A549 (cell line): ENCODE data around the gene TBC1D2B. TPM values are rescaled to one million over a fixed set of nuclear protein-coding genes. Genes with fewer than 3 reads are reported as not detected.

ENCODE experiments used
- ATAC-seq, 2 experiments: fragments of 200-7000 bp in 1 of 2; fragments of >200 bp in 1 of 2; cut with Nextera tagmentation in 1 of 2; cut with Tn5 transposase in 1 of 2; 3 replicates each; pipeline versions ENCODE4 v1.8.0 to v1.9.1; 2018 to 2020; ENCODE audit warnings: mild to moderate bottlenecking in 1 of 2, moderate library complexity in 1 of 2
- CTCF ChIA-PET: fragments of 300-600 bp; sonication (Branson Sonifier 250); formaldehyde crosslinking; extraction: SDS; loops from one replicate; lab custom pipeline; 2021; ENCODE audit warnings: antibody characterized with exemption, inconsistent platforms; lab: Yijun Ruan, JAX
- POLR2A ChIA-PET: fragments of 350-600 bp; formaldehyde crosslinking; extraction: SDS; loops from one replicate; lab custom pipeline; 2021; ENCODE audit warnings: antibody characterized with exemption, inconsistent platforms; lab: Yijun Ruan, JAX
- DNase-seq, 2 experiments: peaks; one replicate each; pipeline versions ENCODE4 v3.0.0 to v3.0.0-alpha.2; 2011 to 2016; ENCODE audit warnings: low read depth in 1 of 2, low spot score in 1 of 2
- FAIRE-seq: peaks from 2 replicates; lab custom pipeline; 2011; peaks lifted over from hg19 to GRCh38; lab: Jason Lieb, UNC
- H3K27ac ChIP-seq, 2 experiments: fragments of >200 bp; sonication (Bioruptor Twin); formaldehyde crosslinking; 3 replicates each; pipeline ENCODE4 v1.5.1; 2016 to 2017
- H3K4me1 ChIP-seq: fragments of >200 bp; sonication (Bioruptor Twin); formaldehyde crosslinking; 3 replicates; pipeline ENCODE4 v1.6.1; 2016
- H3K4me2 ChIP-seq: fragments of >200 bp; sonication (Bioruptor Twin); formaldehyde crosslinking; 3 replicates; pipeline ENCODE4 v1.6.1; 2016
- H3K4me3 ChIP-seq: fragments of >200 bp; sonication (Bioruptor Twin); formaldehyde crosslinking; 3 replicates; pipeline ENCODE4 v1.5.1; 2016
- H3K9me3 ChIP-seq: fragments of >200 bp; sonication (Bioruptor Twin); formaldehyde crosslinking; 3 replicates; pipeline ENCODE4 v1.6.1; 2016
- CBX2 ChIP-seq: fragments of 200-600 bp; sonication (generic); IDR thresholded peaks from 2 replicates; pipeline ENCODE4 v1.6.1; 2016; ENCODE audit warnings: low read depth, mild to moderate bottlenecking, borderline replicate concordance
- CHD2 ChIP-seq: fragments of 150-350 bp; IDR thresholded peaks from 2 replicates; pipeline ENCODE4 v1.6.1; 2014; ENCODE audit warnings: low read length; ENCODE audit not compliant: partially characterized antibody
- EHF ChIP-seq: fragments of 250-450 bp; sonication (Bioruptor Pico); IDR thresholded peaks from 2 replicates; pipeline ENCODE4 v1.5.0; 2020; ENCODE audit warnings: mild to moderate bottlenecking
- EHMT2 ChIP-seq: fragments of 200-600 bp; sonication (generic); IDR thresholded peaks from 2 replicates; pipeline ENCODE4 v1.6.1; 2016; ENCODE audit warnings: antibody characterized with exemption, low read depth, mild to moderate bottlenecking, moderate library complexity
- ESRRA ChIP-seq: fragments of 150-350 bp; IDR thresholded peaks from 2 replicates; pipeline ENCODE4 v1.6.1; 2014; ENCODE audit warnings: mild to moderate bottlenecking, low read length, borderline replicate concordance
- HDAC2 ChIP-seq: fragments of 200-600 bp; sonication (generic); IDR thresholded peaks from 2 replicates; pipeline ENCODE4 v1.6.1; 2016
- HEYL ChIP-seq: fragments of 250-450 bp; sonication (Bioruptor Pico); IDR thresholded peaks from 2 replicates; pipeline ENCODE4 v1.8.0; 2021; ENCODE audit warnings: mild to moderate bottlenecking, moderate library complexity
- HOXA7 ChIP-seq: fragments of 250-450 bp; sonication (Bioruptor Pico); IDR thresholded peaks from 2 replicates; pipeline ENCODE4 v1.5.0; 2020; ENCODE audit warnings: mild to moderate bottlenecking, moderate library complexity
- HOXB13 ChIP-seq: fragments of 250-450 bp; sonication (Bioruptor Pico); IDR thresholded peaks from 2 replicates; pipeline ENCODE4 v1.5.0; 2020; ENCODE audit warnings: low read depth, mild to moderate bottlenecking, moderate library complexity
- JUNB ChIP-seq: fragments of >200 bp; sonication (Bioruptor Twin); formaldehyde crosslinking; IDR thresholded peaks from 2 replicates; pipeline ENCODE4 v1.6.1; 2016
- KDM5A ChIP-seq: fragments of 200-600 bp; sonication (generic); IDR thresholded peaks from 2 replicates; pipeline ENCODE4 v1.6.1; 2016; ENCODE audit warnings: antibody characterized with exemption, mild to moderate bottlenecking
- MAFK ChIP-seq: fragments of 450-650 bp; IDR thresholded peaks from 2 replicates; pipeline ENCODE4 v1.6.1; 2014; ENCODE audit not compliant: partially characterized antibody
- MYC ChIP-seq: IDR thresholded peaks from 2 replicates; pipeline ENCODE4 v1.6.1; 2012; ENCODE audit warnings: mild to moderate bottlenecking, inconsistent platforms, low read length, improper control_type of control experiment, borderline replicate concordance
- POLR2A ChIP-seq: IDR thresholded peaks from 2 replicates; pipeline ENCODE4 v1.6.1; 2012; ENCODE audit warnings: mild to moderate bottlenecking, low read length
- RAD21 ChIP-seq, 2 experiments: fragments of >200 bp in 1 of 2; sonication (Bioruptor Twin) in 1 of 2; formaldehyde crosslinking in 1 of 2; IDR thresholded peaks in 1 of 2; conservative IDR thresholded peaks in 1 of 2; 2 replicates in 1 of 2; 3 replicates in 1 of 2; pipeline ENCODE4 v1.6.1; 2012 to 2018; ENCODE audit warnings: inconsistent platforms in 1 of 2
- RCOR1 ChIP-seq: fragments of 150-350 bp; IDR thresholded peaks from 2 replicates; pipeline ENCODE4 v1.6.1; 2014; ENCODE audit warnings: antibody characterized with exemption, low read length, low read depth
- RNF2 ChIP-seq: fragments of 200-600 bp; sonication (generic); IDR thresholded peaks from 2 replicates; pipeline ENCODE4 v1.6.1; 2016; ENCODE audit warnings: low read depth, mild to moderate bottlenecking, antibody characterized with exemption, moderate library complexity, borderline replicate concordance
- SREBF2 ChIP-seq: fragments of 450-650 bp; IDR thresholded peaks from 2 replicates; pipeline ENCODE4 v1.6.1; 2014; ENCODE audit warnings: mild to moderate bottlenecking, moderate library complexity
- TFCP2L1 ChIP-seq: fragments of 250-450 bp; sonication (Bioruptor Pico); IDR thresholded peaks from 2 replicates; pipeline ENCODE4 v1.5.0; 2021; ENCODE audit warnings: mild to moderate bottlenecking
- TP53 ChIP-seq: fragments of 250-450 bp; sonication (Bioruptor Pico); IDR thresholded peaks from 2 replicates; pipeline ENCODE4 v1.5.0; 2021; ENCODE audit warnings: mild to moderate bottlenecking, moderate library complexity
- ZFP36 ChIP-seq: fragments of 450-650 bp; IDR thresholded peaks from 2 replicates; pipeline ENCODE4 v1.6.1; 2014; ENCODE audit warnings: borderline replicate concordance; ENCODE audit not compliant: partially characterized antibody
- ZNF302 ChIP-seq: fragments of 250-450 bp; sonication (Bioruptor Pico); IDR thresholded peaks from 2 replicates; pipeline ENCODE4 v1.9.0; 2021; ENCODE audit warnings: inconsistent platforms, mild to moderate bottlenecking, moderate library complexity
- WGBS: methylation state at CpG from one replicate; pipeline ENCODE4 v1.1.6; 2017; ENCODE audit errors: missing lambda C conversion rate; 5-methylcytosine and 5-hydroxymethylcytosine counted together
- polyA plus RNA-seq, 4 experiments: library from polyadenylated mRNA; depleted of rRNA in 3 of 4; stranded (reverse); fragments of >200 nt; fragmentation: RNase III in 1 of 4; extraction: RNeasy Plus Mini Kit Qiagen cat#74134 plus additional on column Dnase treatment in 1 of 4; gene quantifications; 2 replicates in 3 of 4; 3 replicates in 1 of 4; pipeline ENCODE4 v1.2.3, GENCODE V29; 2011 to 2017
- TF ChIP-seq, protein P1 (sequence below): fragments of 250-450 bp; sonication (Bioruptor Pico); IDR thresholded peaks from 2 replicates; pipeline ENCODE4 v1.5.0; 2020; ENCODE audit warnings: low read depth, mild to moderate bottlenecking, moderate library complexity
- TF ChIP-seq, protein P2 (sequence below): fragments of >200 bp; sonication (Bioruptor Twin); formaldehyde crosslinking; IDR thresholded peaks from 3 replicates; pipeline ENCODE4 v1.6.1; 2016
- TF ChIP-seq, protein P3 (sequence below): IDR thresholded peaks from 2 replicates; pipeline ENCODE4 v1.6.1; 2012; ENCODE audit warnings: low read depth, borderline replicate concordance
- TF ChIP-seq, protein P4 (sequence below): fragments of 150-350 bp; IDR thresholded peaks from 2 replicates; pipeline ENCODE4 v1.6.1; 2014; ENCODE audit warnings: low read depth, mild to moderate bottlenecking, low read length
- TF ChIP-seq, protein P5 (sequence below): fragments of >200 bp; sonication (Bioruptor Twin); formaldehyde crosslinking; IDR thresholded peaks from 2 replicates; pipeline ENCODE4 v1.6.1; 2016

The TBC1D2B gene
- polyA plus RNA-seq, 2 of the 4 experiments (the other 2 are of a cell fraction), result 13.6 to 13.9 TPM

DNA sequence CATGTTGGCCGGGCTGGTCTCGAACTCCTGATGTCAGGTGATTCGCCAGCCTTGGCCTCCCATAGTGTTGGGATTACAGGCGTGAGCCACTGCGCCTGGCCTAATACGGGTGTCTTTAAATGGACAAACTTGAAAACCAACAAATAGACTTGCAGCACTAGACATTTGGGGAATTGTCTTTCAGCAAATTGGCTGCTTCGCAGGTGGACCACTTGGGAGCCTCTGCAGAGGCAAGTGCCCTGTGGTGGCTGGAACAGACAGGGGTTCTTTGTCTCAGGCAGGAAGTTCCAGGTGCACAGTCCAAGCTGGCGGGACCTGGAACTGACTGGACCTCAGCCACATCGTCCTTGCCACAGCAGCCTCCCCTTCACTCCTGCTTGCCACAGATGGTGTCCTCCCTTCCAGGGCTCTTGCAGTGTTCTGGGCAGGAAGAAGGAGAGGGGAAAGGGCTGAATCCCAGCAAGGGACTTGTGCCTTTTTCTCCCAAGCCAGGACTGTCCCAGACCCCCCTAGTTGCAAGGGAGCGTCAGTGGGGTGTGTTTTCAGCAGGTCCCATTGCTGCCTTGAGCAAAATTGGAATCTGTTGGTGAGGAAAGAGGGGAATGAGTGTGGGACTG is 94.3 kb downstream of the TBC1D2B start:
- no peaks in the 10 kb centered on the region for H3K4me1 ChIP-seq
- no peaks in the 10 kb centered on the region for H3K9me3 ChIP-seq
- no peak overlapping the region for H3K4me2 ChIP-seq
- POLR2A ChIA-PET, result no interaction called here
- DNase-seq (no peak), ATAC-seq (no peak), FAIRE-seq (no peak)
- TF ChIP-seq ZFP36 (no peak), MAFK (no peak), ESRRA (no peak), HDAC2 (no peak), HEYL (CRISPR knock-in tag) (no peak), RAD21 (conservative IDR thresholded peaks at IDR 0.05 in 1 of 2, IDR thresholded peaks at IDR 0.05 in 1 of 2) (no peak), RNF2 (no peak), MYC (no peak), RCOR1 (no peak), SREBF2 (no peak), TFCP2L1 (CRISPR knock-in tag) (no peak)
- TF ChIP-seq, protein P1, sequence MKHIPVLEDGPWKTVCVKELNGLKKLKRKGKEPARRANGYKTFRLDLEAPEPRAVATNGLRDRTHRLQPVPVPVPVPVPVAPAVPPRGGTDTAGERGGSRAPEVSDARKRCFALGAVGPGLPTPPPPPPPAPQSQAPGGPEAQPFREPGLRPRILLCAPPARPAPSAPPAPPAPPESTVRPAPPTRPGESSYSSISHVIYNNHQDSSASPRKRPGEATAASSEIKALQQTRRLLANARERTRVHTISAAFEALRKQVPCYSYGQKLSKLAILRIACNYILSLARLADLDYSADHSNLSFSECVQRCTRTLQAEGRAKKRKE (CRISPR knock-in tag), result no peak
- TF ChIP-seq, protein P2, sequence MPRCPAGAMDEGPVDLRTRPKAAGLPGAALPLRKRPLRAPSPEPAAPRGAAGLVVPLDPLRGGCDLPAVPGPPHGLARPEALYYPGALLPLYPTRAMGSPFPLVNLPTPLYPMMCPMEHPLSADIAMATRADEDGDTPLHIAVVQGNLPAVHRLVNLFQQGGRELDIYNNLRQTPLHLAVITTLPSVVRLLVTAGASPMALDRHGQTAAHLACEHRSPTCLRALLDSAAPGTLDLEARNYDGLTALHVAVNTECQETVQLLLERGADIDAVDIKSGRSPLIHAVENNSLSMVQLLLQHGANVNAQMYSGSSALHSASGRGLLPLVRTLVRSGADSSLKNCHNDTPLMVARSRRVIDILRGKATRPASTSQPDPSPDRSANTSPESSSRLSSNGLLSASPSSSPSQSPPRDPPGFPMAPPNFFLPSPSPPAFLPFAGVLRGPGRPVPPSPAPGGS, result no peak
- CTCF ChIA-PET, result interaction anchor here (1.0 to 8.6 kb wide), 4 partner anchors 16 to 148 kb away, joined by 3 to 44 read pairs (median 12); partner anchors contain the start of gene CIB2
- no peak overlapping the region for H3K27ac ChIP-seq
- 89% methylated on average over 8 of the region's 10 CpGs for WGBS
- no peak overlapping the region for H3K4me3 ChIP-seq

DNA sequence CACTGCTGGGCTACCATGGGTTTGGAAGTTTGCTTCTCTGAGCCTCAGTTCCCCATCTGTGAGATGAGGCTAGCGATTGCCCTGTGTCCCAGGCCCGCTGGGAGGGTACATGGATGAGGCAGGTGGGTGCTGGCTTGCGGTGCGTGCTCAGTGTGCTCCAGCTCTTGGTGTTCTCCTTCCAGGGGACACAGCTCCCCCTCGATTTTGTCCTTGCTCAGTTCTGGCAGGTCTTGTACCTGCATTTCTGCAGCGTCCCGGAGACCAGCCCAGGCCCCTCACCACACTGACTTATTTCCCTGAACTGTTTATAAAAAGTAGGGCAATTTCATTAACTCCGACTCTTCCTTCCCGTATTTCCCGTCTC is 95.4 kb downstream of the TBC1D2B start:
- H3K9me3 ChIP-seq, result no peaks in the 10 kb centered on the region
- DNase-seq, result no peak
- 69% methylated on average over 10 of the region's 10 CpGs for WGBS
- POLR2A ChIA-PET, result no interaction called here
- TF ChIP-seq ZNF302 (CRISPR knock-in tag) (no peak), TP53 (CRISPR knock-in tag) (no peak), CBX2 (no peak), EHMT2 (no peak), HOXA7 (CRISPR knock-in tag) (no peak), MYC (no peak), HDAC2 (no peak), KDM5A (no peak), EHF (CRISPR knock-in tag) (no peak), SREBF2 (no peak), HOXB13 (CRISPR knock-in tag) (no peak), POLR2A (no peak), JUNB (no peak), CHD2 (no peak)
- TF ChIP-seq, protein P3, sequence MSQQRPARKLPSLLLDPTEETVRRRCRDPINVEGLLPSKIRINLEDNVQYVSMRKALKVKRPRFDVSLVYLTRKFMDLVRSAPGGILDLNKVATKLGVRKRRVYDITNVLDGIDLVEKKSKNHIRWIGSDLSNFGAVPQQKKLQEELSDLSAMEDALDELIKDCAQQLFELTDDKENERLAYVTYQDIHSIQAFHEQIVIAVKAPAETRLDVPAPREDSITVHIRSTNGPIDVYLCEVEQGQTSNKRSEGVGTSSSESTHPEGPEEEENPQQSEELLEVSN, result no peak
- TF ChIP-seq, protein P4, sequence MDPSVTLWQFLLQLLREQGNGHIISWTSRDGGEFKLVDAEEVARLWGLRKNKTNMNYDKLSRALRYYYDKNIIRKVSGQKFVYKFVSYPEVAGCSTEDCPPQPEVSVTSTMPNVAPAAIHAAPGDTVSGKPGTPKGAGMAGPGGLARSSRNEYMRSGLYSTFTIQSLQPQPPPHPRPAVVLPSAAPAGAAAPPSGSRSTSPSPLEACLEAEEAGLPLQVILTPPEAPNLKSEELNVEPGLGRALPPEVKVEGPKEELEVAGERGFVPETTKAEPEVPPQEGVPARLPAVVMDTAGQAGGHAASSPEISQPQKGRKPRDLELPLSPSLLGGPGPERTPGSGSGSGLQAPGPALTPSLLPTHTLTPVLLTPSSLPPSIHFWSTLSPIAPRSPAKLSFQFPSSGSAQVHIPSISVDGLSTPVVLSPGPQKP, result no peak
- TF ChIP-seq, protein P5, sequence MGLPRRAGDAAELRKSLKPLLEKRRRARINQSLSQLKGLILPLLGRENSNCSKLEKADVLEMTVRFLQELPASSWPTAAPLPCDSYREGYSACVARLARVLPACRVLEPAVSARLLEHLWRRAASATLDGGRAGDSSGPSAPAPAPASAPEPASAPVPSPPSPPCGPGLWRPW, result no peak
- TF ChIP-seq, all 56 proteins: peak for 0
- Histone ChIP-seq H3K4me2 (no peak overlapping the region), H3K27ac (no peak overlapping the region), H3K4me3 (no peak overlapping the region), H3K4me1 (no peaks in the 10 kb centered on the region)
- CTCF ChIA-PET, result interaction anchor here (4.8 to 8.6 kb wide), 2 partner anchors 15 to 126 kb away, joined by 20 to 44 read pairs; no protein-coding TSS in a partner anchor
- ATAC-seq (no peak), FAIRE-seq (no peak)
